Hepatocyte (in vitro differentiated cells): ENCODE measurements around the gene KIRREL3. TPM values are rescaled to one million over a fixed set of nuclear protein-coding genes. Genes with fewer than 3 reads are reported as not detected.

ENCODE experiments used
- DNase-seq: peaks from one replicate; pipeline ENCODE4 v3.0.0-alpha.2; 2016; ENCODE audit warnings: low spot score
- H2AFZ ChIP-seq: fragments of 200-600 bp; sonication (generic); 2 replicates; pipeline ENCODE4 v1.6.0; 2016; ENCODE audit warnings: antibody characterized with exemption, mild to moderate bottlenecking
- H3K27ac ChIP-seq: fragments of 200-600 bp; sonication (generic); 2 replicates; pipeline ENCODE4 v1.5.1; 2016; ENCODE audit warnings: mild to moderate bottlenecking
- H3K27me3 ChIP-seq: fragments of 200-600 bp; sonication (generic); 2 replicates; pipeline ENCODE4 v1.6.1; 2016
- H3K36me3 ChIP-seq: fragments of 200-600 bp; sonication (generic); replicated peaks from 2 replicates; pipeline ENCODE4 v1.5.1; 2016; ENCODE audit warnings: low read depth; ENCODE audit not compliant: insufficient read depth
- H3K4me1 ChIP-seq: fragments of 200-600 bp; sonication (generic); 2 replicates; pipeline ENCODE4 v1.5.1; 2016; ENCODE audit warnings: mild to moderate bottlenecking, moderate library complexity; ENCODE audit not compliant: insufficient read depth
- H3K4me2 ChIP-seq: fragments of 200-600 bp; sonication (generic); 2 replicates; pipeline ENCODE4 v1.6.0; 2016
- H3K4me3 ChIP-seq: fragments of 200-600 bp; sonication (generic); 2 replicates; pipeline ENCODE4 v1.5.1; 2016; ENCODE audit warnings: mild to moderate bottlenecking
- H3K79me2 ChIP-seq: fragments of 200-600 bp; sonication (generic); 2 replicates; pipeline ENCODE4 v1.6.0; 2017; ENCODE audit warnings: mild to moderate bottlenecking
- H3K9me2 ChIP-seq: fragments of 200-600 bp; sonication (generic); replicated peaks from 2 replicates; pipeline ENCODE4 v1.6.0; 2017; ENCODE audit warnings: mild to moderate bottlenecking; ENCODE audit not compliant: insufficient read depth
- H3K9me3 ChIP-seq: fragments of 200-600 bp; sonication (generic); 2 replicates; pipeline ENCODE4 v1.5.1; 2016; ENCODE audit warnings: low read depth, mild to moderate bottlenecking
- H4K20me1 ChIP-seq: fragments of 200-600 bp; sonication (generic); 2 replicates; pipeline ENCODE4 v1.6.0; 2016; ENCODE audit warnings: mild to moderate bottlenecking; ENCODE audit not compliant: insufficient read depth, poor library complexity, severe bottlenecking
- EZH2 ChIP-seq: fragments of 200-600 bp; sonication (generic); IDR thresholded peaks from 2 replicates; pipeline ENCODE4 v1.6.1; 2016; ENCODE audit warnings: antibody characterized with exemption, mild to moderate bottlenecking, borderline replicate concordance
- EZH2phosphoT487 ChIP-seq: fragments of 200-600 bp; sonication (generic); IDR thresholded peaks from one replicate; pipeline ENCODE4 v1.6.1; 2018; ENCODE audit warnings: antibody characterized with exemption, mild to moderate bottlenecking, low read depth, moderate library complexity; ENCODE audit not compliant: unreplicated experiment, severe bottlenecking
- WGBS: methylation state at CpG from one replicate; pipeline ENCODE4 v1.1.6; 2016; ENCODE audit warnings: low lambda C conversion rate; ENCODE audit errors: missing lambda C conversion rate; 5-methylcytosine and 5-hydroxymethylcytosine counted together
- polyA plus RNA-seq: library from polyadenylated mRNA; unstranded; fragments of >200 nt; fragmentation: Nextera tagmentation; extraction: Ambion mirVana; gene quantifications from 2 replicates; pipeline ENCODE4 v1.2.1, GENCODE V29; 2016
- total RNA-seq: library from RNA; depleted of rRNA; stranded (reverse); fragments of >200 nt; gene quantifications from 2 replicates; pipeline ENCODE4 v1.2.3, GENCODE V29; 2014
- TF ChIP-seq, protein P1 (sequence below): fragments of 200-600 bp; sonication (generic); IDR thresholded peaks from 2 replicates; pipeline ENCODE4 v1.5.1; 2016; ENCODE audit warnings: antibody characterized with exemption, mild to moderate bottlenecking; ENCODE audit not compliant: poor library complexity

The KIRREL3 gene
- total and polyA plus RNA-seq, 2 experiments from 2014 or later, result 0.33 to 0.86 TPM

DNA sequence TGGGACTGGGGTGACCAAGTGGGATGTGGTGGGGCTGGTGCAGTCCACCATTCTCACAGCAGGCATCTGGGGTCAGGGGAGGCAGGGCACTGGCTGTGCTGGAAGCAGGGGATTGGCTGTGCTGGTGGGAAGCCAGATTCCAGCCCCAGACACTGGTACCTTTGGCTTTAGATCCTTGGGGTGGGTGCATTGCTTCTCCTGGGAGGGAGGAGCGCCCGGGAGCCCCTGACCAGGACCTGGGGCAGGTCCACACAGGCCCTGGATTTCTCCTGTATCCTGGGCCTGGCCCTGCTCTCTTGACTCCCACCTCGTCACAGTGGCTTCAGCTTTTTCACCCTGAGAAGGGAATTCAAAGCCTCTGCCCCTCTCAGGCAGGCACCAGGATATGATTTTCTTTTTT is 606.5 kb downstream of the KIRREL3 start:
- Histone ChIP-seq H3K9me2 (no peaks in the 10 kb centered on the region), H3K9me3 (no peaks in the 10 kb centered on the region), H3K36me3 (no peaks in the 10 kb centered on the region), H3K4me3 (no peak overlapping the region), H3K27ac (no peak overlapping the region), H3K4me2 (no peak overlapping the region), H3K27me3 (no peaks in the 10 kb centered on the region), H2AFZ (no peak overlapping the region), H4K20me1 (no peaks in the 10 kb centered on the region), H3K4me1 (no peaks in the 10 kb centered on the region), H3K79me2 (peaks cover 2% of the 10 kb centered on the region)
- DNase-seq, result no peak
- TF ChIP-seq EZH2 (no peak), EZH2phosphoT487 (no peak)
- TF ChIP-seq, protein P1, sequence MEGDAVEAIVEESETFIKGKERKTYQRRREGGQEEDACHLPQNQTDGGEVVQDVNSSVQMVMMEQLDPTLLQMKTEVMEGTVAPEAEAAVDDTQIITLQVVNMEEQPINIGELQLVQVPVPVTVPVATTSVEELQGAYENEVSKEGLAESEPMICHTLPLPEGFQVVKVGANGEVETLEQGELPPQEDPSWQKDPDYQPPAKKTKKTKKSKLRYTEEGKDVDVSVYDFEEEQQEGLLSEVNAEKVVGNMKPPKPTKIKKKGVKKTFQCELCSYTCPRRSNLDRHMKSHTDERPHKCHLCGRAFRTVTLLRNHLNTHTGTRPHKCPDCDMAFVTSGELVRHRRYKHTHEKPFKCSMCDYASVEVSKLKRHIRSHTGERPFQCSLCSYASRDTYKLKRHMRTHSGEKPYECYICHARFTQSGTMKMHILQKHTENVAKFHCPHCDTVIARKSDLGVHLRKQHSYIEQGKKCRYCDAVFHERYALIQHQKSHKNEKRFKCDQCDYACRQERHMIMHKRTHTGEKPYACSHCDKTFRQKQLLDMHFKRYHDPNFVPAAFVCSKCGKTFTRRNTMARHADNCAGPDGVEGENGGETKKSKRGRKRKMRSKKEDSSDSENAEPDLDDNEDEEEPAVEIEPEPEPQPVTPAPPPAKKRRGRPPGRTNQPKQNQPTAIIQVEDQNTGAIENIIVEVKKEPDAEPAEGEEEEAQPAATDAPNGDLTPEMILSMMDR, result no peak
- WGBS, result 100% methylated on average over 2 of the region's 3 CpGs

DNA sequence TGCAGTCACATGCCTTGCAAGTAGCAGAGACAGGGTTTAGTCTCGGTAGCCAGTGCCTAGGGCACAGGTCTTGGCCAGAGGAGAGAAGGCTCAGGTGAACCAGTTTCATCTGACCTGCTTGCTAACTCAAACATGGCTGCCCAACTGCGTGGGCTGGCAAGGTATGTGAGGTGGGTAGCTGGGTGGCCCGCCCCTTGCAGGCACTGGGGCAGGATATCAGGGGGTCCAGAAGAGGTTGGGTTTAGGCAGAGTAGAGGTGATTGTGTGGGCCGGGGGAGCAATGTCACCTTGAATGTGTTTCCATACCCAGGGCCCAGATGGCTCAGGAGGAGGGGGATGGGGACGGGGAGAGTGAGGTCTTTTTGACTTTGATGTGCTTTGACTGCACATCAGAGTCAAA is 607.4 kb downstream of the KIRREL3 start:
- Histone ChIP-seq H3K36me3 (no peaks in the 10 kb centered on the region), H3K79me2 (peaks cover 2% of the 10 kb centered on the region), H3K9me2 (no peaks in the 10 kb centered on the region), H3K9me3 (no peaks in the 10 kb centered on the region), H3K4me3 (no peak overlapping the region), H3K27ac (no peak overlapping the region), H3K4me2 (no peak overlapping the region), H2AFZ (no peak overlapping the region), H3K4me1 (no peaks in the 10 kb centered on the region), H4K20me1 (no peaks in the 10 kb centered on the region), H3K27me3 (no peaks in the 10 kb centered on the region)
- TF ChIP-seq EZH2, result no peak
- TF ChIP-seq, protein P1, result no peak
- no peak for TF ChIP-seq EZH2phosphoT487
- no peak for DNase-seq
- WGBS, result 94% methylated on average over 5 of the region's 5 CpGs

DNA sequence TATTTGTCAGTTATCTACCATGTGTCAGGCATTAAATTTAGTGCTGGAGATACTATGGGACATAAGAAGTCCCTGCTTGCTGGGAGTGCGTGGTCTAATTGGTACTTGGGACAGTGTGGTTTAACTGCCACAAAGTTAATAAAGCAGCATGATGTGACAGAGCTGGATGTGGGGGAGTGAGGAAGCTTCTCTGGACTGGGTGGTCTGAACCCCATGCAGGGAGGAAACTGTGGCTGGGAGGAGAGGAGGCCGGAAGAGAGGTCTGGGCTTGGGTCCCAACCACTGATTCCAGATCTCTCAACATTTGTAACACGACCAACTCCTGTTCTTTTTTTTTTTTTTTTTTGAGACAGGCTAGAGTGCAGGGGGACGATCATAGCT is 607.9 kb downstream of the KIRREL3 start:
- no peaks in the 10 kb centered on the region for H3K4me1 ChIP-seq
- WGBS, result 64% methylated on average over 4 of the region's 4 CpGs
- no peaks in the 10 kb centered on the region for H3K9me3 ChIP-seq
- peaks cover 2% of the 10 kb centered on the region for H3K79me2 ChIP-seq
- no peaks in the 10 kb centered on the region for H4K20me1 ChIP-seq
- H3K27ac ChIP-seq, result no peak overlapping the region
- DNase-seq, result no peak
- H3K36me3 ChIP-seq, result no peaks in the 10 kb centered on the region
- H2AFZ ChIP-seq, result no peak overlapping the region
- TF ChIP-seq EZH2 (no peak), EZH2phosphoT487 (no peak)
- TF ChIP-seq, protein P1, result no peak
- no peaks in the 10 kb centered on the region for H3K27me3 ChIP-seq
- no peak overlapping the region for H3K4me3 ChIP-seq
- no peak overlapping the region for H3K4me2 ChIP-seq
- no peaks in the 10 kb centered on the region for H3K9me2 ChIP-seq
